GM18505 (cell line): Measurements from ENCODE around the gene GP9.

ENCODE experiments used
- ATAC-seq: cut with Tn5 transposase; IDR thresholded peaks from one replicate; pipeline ENCODE4 v1.9.1; 2021; ENCODE audit not compliant: unreplicated experiment
- POLR2A ChIP-seq: IDR thresholded peaks from 4 replicates; pipeline ENCODE4 v1.6.1; 2011; ENCODE audit warnings: borderline replicate concordance; ENCODE audit not compliant: insufficient read depth, insufficient read length; ENCODE audit errors: extremely low read depth

The GP9 gene

GRCh38 chr3:129035360-129036221 lies 25.0 kb upstream of the GP9 start:
- ATAC-seq = no peak
- TF ChIP-seq POLR2A = no peak

DNA sequence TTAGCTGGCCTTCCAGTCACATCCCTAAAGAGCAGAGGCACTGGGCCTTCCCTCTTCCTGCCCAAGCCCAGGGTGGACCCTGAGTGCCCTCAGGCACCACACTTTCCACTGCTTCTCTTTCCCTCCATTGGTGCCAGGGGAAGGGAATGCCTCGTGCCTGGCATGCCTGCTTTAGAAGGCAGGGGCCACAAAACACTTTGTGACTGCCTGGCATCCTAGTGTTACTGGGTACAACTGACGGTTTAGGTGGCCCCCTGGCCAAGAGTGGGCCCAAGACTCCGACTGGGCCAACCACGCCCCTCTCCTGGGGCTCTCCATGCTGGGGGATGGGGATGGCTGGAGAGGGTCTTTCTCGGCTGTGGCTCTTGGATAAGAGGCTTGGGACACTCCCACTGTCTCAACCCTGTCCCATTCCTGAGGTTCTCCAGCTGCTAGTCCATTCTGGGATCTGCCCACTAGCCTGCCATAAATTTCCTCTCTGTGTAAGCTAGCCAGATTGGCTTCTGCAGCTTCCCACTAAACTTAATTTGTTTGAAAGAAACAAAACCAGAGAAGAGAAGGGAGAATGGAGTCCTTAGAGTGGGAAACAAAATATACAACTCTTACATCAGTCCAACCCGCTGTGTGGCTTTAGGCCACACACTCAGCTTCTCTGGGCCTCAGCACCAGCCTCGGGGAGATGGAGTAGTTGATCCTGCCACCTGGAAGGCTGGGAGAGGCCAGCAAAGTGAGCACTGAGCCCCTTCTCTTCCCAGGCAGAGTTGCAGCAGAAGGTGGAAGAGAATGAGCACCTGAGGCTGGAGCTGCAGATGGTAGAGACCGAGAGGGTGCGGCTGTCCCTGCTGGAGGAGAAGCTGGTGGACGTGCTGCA lies 24.1 kb upstream of the GP9 start:
- ATAC-seq = no peak
- no peak for TF ChIP-seq POLR2A

DNA sequence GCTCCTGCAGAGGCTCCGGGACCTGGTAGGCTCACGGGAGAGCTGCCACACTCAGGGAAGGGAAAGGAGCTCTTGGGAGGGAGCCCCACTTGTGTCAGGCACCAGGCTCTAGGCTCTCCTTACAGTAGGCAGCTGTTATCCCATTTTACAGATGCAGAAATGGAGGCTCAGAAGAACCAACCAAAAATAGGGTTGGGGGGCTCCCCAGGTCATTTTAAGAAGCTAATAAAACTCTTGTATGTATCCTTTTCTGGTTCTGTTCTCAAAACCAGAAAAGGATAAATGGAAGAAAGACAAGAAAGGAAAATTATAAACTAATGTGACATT lies 23.5 kb upstream of the GP9 start:
- no peak for TF ChIP-seq POLR2A
- ATAC-seq = no peak

- no peak for ATAC-seq
- TF ChIP-seq POLR2A = no peak
Measured at GRCh38 chr3:129038121-129038855, 22.3 kb upstream of the GP9 start.

DNA sequence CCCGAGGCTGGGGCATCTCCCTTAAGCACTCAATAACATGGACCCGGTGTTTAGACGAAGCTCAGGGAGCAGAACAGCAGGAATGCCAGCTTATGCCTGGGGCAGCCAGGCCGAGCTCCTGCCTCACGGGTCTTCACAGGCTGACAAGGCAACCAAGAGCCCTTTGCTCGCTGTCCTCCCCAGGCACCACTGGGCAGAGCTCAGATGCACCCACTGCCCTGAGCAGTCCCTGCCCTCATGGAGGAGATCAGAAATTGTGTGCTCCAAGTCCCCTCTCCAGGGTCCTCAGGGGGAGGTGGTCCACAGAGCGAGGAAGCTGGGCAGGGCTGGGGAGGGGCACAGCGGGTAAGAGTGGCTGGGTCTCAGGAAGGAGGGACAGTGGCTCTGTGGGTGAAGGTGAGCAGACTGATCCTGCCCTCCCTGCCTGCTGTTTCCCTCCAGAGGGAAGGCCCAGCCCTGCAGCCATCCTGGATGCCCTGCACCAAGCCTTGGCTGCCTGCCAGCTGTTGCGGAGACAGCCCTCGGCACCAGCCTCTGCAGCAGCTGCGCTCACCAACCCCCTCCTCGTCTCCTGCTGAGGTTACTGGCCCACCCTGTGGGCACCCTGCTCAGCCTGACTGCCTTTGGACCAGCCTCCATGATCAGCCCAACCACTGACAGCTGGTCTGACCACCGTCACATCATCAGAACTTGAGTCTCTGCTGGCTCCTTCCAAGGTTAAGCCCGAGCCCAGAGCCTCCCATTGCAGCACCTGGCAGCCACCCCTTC lies 21.1 kb upstream of the GP9 start:
- TF ChIP-seq POLR2A = no peak
- ATAC-seq = no peak

DNA sequence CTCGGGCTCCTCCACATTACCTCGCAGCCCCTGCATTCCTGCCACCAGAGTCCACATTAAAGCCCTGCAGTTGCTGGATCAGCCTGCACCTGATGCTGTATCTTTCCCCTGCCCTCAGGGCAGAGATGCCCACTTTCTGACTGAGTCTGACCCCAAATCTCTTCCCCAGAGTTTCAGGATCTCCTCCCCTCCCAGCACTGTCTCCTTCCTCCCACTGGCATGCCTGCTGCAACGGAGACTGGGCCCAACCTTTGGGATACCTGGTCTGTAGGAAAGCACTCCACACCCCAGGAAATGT lies 20.6 kb upstream of the GP9 start:
- ATAC-seq = no peak

GRCh38 chr3:129040579-129041300 lies 19.8 kb upstream of the GP9 start:
- TF ChIP-seq POLR2A = no peak
- no peak for ATAC-seq

More for the DNA sequence above, 20.6 kb upstream of the GP9 start:
- TF ChIP-seq POLR2A = no peak

DNA sequence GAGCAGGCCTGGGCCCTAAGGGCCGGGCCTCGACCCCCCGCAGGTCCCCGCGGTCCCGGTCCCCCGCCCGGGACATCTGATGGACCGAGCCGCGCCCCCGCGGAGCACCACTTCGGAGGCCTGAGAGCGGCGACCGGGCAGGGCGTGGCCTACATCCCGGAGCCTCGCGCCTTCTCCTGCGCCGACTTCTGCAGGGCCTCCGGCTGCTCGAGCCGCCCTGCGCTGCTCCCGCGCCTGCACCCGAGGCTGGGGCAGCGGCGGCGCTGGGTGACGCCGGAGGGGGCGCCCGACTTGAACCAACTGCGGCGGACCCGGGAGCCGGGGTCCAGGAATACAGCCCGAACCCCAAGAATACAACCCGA lies 14.9 kb upstream of the GP9 start:
- ATAC-seq = no peak

GRCh38 chr3:129046037-129046731 lies 14.4 kb upstream of the GP9 start:
- ATAC-seq = no peak

More for the DNA sequence above, 14.9 kb upstream of the GP9 start:
- TF ChIP-seq POLR2A = no peak

DNA sequence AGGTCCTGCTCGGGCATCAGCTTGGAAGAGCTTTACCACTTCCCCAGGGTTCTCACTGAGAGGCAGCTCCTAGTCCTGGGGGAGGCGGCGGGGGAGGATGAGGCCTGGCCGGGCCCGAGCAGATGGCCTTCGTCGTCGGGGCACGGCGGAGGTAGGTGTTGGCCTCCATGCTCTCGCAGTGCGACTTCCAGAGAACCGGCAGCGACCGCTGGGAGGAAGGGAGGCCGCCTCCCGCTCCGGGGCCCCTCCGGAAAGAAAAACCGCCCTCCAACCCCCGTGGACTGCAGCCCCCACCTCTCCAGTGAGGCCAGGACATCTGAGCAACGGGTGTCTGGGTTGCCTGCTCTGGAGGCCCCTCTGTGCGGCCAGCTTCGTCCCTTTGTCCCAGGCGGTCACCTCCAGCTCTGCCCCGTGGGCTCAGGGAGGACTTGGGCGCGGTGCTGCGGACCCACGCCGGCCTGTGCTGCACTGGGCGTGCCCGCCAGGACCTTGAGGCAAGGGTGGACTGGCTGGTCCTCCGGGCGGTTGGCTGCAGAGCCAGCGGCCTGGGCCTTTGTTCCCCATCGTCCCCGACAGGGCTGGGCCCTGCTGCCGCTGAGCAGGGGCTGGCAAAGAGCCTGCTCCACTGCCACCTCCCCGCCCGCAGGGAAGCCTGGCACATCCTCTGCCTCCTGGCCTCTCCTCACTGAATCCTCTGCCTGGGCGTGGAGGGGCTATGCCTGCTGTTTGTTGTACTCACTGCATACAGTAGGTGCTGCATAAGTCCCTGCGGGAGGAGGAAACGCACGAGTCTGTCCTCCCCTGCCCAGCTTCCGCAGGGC lies 13.6 kb upstream of the GP9 start:
- ATAC-seq = no peak

More at GRCh38 chr3:129046037-129046731, 14.4 kb upstream of the GP9 start:
- TF ChIP-seq POLR2A = no peak

DNA sequence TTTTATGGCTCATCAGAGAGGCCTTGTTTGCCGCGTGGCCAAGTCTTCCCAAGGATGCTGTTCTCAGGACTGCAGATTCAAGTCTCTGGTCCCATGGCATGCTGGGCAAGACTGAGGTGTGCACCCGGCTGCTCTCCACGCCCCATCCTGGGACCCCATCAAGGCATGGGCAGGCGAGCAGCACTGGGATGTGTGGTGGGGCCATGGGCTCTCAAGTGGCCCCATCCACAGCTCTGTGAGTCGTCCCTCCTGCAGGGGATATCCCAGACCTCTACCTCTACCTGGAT lies 13.1 kb upstream of the GP9 start:
- TF ChIP-seq POLR2A = no peak
- ATAC-seq = no peak

More for the DNA sequence above, 13.6 kb upstream of the GP9 start:
- no peak for TF ChIP-seq POLR2A

- no peak for TF ChIP-seq POLR2A
- ATAC-seq = no peak
Measured at GRCh38 chr3:129050556-129051295, 9.9 kb upstream of the GP9 start.
